Measurements from ENCODE around the gene IQCK.
A peak's percentile ranks its signal among the peaks of the same experiment; 100 is the strongest.
"Not testable (repeated sequence)": the region's sequence is repeated elsewhere in the genome, so short reads cannot be mapped to it uniquely, and the experiment has no call there.

Gene IQCK

DNA sequence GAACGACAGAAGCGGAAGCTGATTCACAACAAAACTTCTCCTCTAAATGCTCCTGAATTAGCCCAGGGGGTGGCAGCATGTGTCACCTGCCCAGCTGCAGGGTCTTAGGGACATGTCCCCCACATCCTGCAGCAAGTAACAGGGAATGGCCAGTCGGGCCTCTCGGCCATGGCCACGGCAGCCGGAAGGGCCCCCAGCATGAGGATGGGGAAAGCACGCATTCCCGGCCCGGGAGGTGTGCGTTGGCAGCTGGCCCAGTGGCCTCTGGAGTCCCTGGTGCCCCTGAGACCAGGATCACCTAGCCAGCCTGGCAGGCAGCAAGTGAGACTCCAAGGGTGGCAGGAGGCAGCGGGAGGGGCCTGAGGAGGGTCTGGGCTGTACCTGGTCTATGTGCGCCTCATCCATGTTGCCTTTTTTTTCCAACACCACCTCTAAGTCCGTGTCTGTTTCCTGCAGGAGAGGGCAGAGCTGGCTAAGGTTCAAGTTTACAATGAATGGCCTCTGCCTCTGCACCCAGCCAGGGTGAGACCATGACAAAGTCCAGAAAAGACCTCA lies 7.0 kb upstream of the IQCK start:
- no peak for DNase-seq
- H3K4me3 ChIP-seq (ENCODE audit: low read depth, low read length): no peak overlapping the region
- TF ChIP-seq, protein P1, sequence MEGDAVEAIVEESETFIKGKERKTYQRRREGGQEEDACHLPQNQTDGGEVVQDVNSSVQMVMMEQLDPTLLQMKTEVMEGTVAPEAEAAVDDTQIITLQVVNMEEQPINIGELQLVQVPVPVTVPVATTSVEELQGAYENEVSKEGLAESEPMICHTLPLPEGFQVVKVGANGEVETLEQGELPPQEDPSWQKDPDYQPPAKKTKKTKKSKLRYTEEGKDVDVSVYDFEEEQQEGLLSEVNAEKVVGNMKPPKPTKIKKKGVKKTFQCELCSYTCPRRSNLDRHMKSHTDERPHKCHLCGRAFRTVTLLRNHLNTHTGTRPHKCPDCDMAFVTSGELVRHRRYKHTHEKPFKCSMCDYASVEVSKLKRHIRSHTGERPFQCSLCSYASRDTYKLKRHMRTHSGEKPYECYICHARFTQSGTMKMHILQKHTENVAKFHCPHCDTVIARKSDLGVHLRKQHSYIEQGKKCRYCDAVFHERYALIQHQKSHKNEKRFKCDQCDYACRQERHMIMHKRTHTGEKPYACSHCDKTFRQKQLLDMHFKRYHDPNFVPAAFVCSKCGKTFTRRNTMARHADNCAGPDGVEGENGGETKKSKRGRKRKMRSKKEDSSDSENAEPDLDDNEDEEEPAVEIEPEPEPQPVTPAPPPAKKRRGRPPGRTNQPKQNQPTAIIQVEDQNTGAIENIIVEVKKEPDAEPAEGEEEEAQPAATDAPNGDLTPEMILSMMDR (IDR thresholded peaks at IDR 0.05; ENCODE audit: low read depth, low read length, missing control alignments): no peak
- H3K27ac ChIP-seq: no peak overlapping the region
- peaks cover 35% of the 10 kb centered on the region for H3K36me3 ChIP-seq (replicated peaks)
- in situ Hi-C loops (cut with HindIII; ENCODE audit: low pct_ligation_motif_present, low sequenced_read_pairs): no loop called here
- no peaks in the 10 kb centered on the region for H3K27me3 ChIP-seq (replicated peaks)

GRCh38 chr16:19711643-19712042 lies 6.4 kb upstream of the IQCK start:
- in situ Hi-C loops (cut with HindIII; ENCODE audit: low pct_ligation_motif_present, low sequenced_read_pairs): no loop called here
- H3K27ac ChIP-seq: no peak overlapping the region
- DNase-seq: no peak
- H3K36me3 ChIP-seq (replicated peaks): peaks cover 31% of the 10 kb centered on the region
- TF ChIP-seq, protein P1 (IDR thresholded peaks at IDR 0.05; ENCODE audit: low read depth, low read length, missing control alignments): no peak
- no peaks in the 10 kb centered on the region for H3K27me3 ChIP-seq (replicated peaks)
- H3K4me3 ChIP-seq (ENCODE audit: low read depth, low read length): no peak overlapping the region

DNA sequence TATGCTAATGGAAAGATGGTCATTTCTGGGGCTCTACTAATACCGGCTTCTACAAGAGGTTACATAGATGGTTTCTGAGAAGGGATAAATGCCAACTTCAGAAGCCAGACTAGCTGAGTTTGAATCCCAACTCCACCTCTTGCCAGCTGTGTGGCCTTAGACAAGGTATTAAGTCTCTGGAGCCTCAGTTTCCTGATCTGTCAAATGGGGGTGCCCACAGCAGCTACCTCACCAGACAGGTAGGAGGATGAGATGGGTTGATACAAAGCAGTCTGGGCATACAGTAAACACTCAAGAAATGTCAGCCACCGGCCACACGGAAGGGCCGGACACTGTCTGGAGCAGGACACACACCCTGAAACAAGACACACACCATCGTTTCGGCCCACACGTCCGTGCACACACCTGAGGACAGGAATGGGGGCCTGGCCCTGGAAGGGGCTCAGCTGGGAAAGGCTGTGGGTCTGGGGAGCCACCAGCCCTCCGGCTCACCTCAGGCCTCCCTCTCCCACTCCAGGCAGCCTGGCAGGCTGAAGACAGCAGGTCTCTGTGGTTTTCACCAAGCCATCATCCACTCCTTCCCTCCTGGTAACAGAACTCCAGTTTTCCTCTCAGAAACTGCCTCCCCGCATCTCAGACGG lies 5.5 kb upstream of the IQCK start:
- peaks cover 25% of the 10 kb centered on the region for H3K36me3 ChIP-seq (replicated peaks)
- in situ Hi-C loops (cut with HindIII; ENCODE audit: low pct_ligation_motif_present, low sequenced_read_pairs): no loop called here

GRCh38 chr16:19713697-19714096 lies 4.4 kb upstream of the IQCK start:
- TF ChIP-seq, protein P1 (IDR thresholded peaks at IDR 0.05; ENCODE audit: low read depth, low read length, missing control alignments): no peak
- no peak for DNase-seq
- Histone ChIP-seq H3K27ac (no peak overlapping the region), H3K36me3 (replicated peaks) (peaks cover 25% of the 10 kb centered on the region), H3K27me3 (replicated peaks) (no peaks in the 10 kb centered on the region), H3K4me3 (ENCODE audit: low read depth, low read length) (no peak overlapping the region)
- in situ Hi-C loops (cut with HindIII; ENCODE audit: low pct_ligation_motif_present, low sequenced_read_pairs): no loop called here

More for the DNA sequence above, 5.5 kb upstream of the IQCK start:
- TF ChIP-seq, protein P1 (IDR thresholded peaks at IDR 0.05; ENCODE audit: low read depth, low read length, missing control alignments): no peak
- Histone ChIP-seq H3K27me3 (replicated peaks) (no peaks in the 10 kb centered on the region), H3K4me3 (ENCODE audit: low read depth, low read length) (no peak overlapping the region), H3K27ac (no peak overlapping the region)
- DNase-seq: no peak

GRCh38 chr16:19715566-19715965 lies 2.5 kb upstream of the IQCK start:
- Histone ChIP-seq H3K4me3 (ENCODE audit: low read depth, low read length) (no peak overlapping the region), H3K27me3 (replicated peaks) (no peaks in the 10 kb centered on the region), H3K36me3 (replicated peaks) (peaks cover 19% of the 10 kb centered on the region), H3K27ac (no peak overlapping the region)
- DNase-seq: no peak
- TF ChIP-seq, protein P1 (IDR thresholded peaks at IDR 0.05; ENCODE audit: low read depth, low read length, missing control alignments): no peak
- in situ Hi-C loops (cut with HindIII; ENCODE audit: low pct_ligation_motif_present, low sequenced_read_pairs): no loop called here

- no peak for DNase-seq
- Histone ChIP-seq H3K27me3 (replicated peaks) (no peaks in the 10 kb centered on the region), H3K27ac (no peak overlapping the region), H3K36me3 (replicated peaks) (peaks cover 16% of the 10 kb centered on the region), H3K4me3 (ENCODE audit: low read depth, low read length) (no peak overlapping the region)
- TF ChIP-seq, protein P1 (IDR thresholded peaks at IDR 0.05; ENCODE audit: low read depth, low read length, missing control alignments): no peak
- in situ Hi-C loops (cut with HindIII; ENCODE audit: low pct_ligation_motif_present, low sequenced_read_pairs): no loop called here
Observed at GRCh38 chr16:19716183-19716582, 1.9 kb upstream of the IQCK start.

GRCh38 chr16:19716728-19717127 lies 1.3 kb upstream of the IQCK start:
- Histone ChIP-seq H3K27ac (peak overlapping the region; percentile 62), H3K4me3 (ENCODE audit: low read depth, low read length) (peak overlapping the region; percentile 94), H3K36me3 (replicated peaks) (peaks cover 14% of the 10 kb centered on the region)
- in situ Hi-C loops (cut with HindIII; ENCODE audit: low pct_ligation_motif_present, low sequenced_read_pairs); DNase-seq; H3K27me3 ChIP-seq (replicated peaks): not testable (repeated sequence)
